HPDE6-E6E7 (cell line): ENCODE data around the gene PPP1R1C.

Experiments used
- DNase-seq: peaks from one replicate; pipeline ENCODE4 v3.0.0; 2011; ENCODE audit warnings: missing footprints; ENCODE audit errors: extremely low spot score

The PPP1R1C gene

DNA sequence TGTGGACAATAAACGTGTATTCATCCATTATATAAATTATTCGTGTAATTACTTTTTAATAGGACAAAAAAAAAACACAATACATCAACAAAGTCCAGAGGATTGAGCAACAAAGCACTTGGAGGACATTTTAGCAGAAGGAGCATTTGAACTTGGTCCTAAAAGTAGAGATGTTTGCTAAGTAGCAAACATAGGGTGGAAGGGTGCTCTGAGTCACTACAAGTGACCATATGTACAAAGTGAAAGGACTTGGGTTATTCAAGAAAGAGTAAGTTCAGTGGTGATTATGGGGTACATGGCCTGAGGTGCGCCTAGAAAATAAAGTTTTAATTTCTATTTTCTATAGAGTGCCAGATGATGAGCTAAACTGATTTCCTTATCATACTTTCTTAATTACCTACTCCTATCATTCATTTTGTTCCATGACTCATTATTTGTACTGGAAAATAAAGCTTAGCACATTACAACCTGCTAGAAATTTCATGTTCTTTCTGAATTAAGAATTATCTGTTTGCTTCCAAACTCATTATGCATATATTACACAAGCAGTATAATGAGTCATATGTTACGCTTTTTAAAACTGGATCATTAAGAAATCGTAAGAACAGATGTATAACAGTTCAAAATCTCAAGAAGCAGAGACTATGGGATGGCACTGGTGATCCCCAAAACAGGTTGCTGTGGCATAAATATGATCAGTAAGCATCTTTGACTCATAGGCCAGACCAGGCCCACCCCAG is 13.1 kb upstream of the PPP1R1C start:
- DNase-seq: no peak

DNA sequence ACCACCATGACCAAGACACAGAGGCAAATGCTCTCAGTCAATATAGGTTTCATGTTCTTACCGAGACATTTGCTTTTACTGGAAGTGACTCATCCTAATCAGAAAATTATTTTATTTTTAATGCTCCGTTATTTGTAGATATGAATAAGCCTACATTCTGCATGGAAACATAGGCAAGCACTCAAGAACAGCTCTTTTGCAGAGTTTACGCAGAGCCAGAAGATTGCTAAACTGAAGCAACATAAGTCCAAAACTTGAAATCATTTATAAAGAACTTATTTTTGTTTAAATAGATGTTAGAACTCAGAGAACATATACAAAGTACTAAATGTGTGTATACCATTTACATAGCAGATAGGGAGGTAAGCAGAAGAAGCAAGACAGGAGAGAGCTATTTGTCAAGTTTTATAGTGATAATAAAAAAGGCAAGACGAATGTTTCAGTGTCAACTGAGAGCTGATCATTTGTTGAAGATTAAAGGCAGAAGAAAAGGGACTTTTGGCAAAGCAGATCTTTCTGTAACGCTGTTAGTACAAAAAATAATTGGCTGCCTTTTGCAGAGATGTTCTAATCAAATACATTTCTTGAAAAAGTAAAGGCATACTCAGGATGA is 12.4 kb upstream of the PPP1R1C start:
- no peak for DNase-seq

DNA sequence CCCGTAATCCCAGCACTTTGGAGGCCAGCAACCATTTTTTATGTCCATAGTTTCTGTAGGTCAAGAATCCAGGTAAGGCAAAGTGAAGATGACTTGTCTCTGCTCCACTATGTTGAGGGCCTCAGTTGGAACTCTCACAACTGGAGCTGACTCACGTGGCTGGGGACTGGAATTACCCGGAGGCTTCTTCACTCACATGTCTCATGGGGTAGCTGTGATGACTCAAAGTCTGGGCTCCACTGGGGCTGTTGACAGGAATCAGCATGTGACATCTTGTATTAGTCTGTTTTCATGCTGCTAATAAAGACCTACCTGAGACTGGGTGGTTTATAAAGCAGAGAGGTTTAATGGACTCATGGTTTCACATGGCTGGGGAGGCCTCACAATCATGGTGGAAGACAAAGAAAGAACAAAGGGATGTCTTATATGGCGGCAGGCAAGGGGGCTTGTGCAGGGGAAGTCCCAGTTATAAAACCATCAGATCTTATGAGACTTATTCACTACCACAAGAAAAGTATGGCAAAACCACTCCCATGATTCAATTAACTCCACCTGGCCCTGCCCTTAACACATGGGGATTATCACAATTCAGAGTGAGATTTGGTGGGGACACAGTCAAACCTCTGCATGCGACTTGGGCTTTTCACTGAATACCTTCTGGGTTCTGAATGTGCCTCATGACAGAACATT is 7.8 kb upstream of the PPP1R1C start:
- DNase-seq: peak; percentile 91

DNA sequence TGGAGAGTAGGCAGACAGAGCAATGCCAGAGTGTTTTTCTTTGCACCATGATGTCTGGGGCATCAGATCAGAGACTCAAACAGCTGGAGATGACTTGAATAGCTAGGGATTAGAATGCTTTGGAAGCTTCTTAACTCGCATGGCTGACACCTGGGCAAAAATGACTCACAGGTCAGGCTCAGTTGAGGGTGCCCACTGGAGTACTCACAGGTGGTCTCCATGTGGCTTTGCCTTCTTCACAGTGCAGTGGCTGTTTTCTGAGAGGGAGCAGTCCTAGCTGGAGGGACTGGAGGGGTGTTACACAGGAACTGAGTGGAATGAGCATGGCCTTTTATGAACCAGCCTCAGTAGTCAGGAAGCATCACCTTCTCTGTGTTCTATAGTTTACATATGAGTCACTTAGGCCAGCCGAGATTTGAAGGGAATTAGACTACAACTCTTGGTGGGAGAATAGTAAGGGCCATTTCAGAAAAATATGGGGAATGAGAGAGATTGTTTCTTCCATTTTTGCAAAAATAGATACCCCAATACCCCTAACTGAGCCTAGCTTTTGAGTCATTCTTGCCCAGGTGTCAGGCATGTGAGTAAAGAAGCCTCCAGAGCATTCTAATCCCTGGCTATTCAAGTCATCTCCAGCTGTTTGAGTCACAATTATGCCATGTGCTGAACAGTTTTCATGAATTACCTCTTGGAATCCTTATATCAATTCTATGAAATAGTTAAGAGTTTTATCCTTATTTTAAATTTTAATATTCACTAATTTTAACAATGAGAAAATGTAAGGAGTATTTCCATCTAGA is 7.1 kb upstream of the PPP1R1C start:
- peak; percentile 25 for DNase-seq

DNA sequence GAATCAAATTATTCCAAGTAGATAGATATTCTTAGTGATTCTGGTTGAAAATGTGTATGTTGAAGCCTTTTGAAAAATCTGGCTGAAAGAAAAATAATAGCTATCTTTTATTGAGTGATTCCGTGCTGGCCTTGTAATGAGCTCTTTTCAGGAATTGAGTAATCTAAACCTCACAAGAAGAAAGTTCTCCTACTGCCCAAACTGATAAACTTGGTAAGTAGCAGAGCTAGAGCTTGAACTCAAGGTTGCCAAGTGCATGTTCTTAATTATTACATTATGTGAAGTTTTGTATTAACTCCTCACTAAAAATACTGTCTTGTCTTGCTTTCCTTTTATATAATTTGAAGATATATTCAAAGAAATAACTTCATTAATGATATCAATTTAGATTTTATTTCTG is 1.6 kb upstream of the PPP1R1C start:
- no peak for DNase-seq

DNA sequence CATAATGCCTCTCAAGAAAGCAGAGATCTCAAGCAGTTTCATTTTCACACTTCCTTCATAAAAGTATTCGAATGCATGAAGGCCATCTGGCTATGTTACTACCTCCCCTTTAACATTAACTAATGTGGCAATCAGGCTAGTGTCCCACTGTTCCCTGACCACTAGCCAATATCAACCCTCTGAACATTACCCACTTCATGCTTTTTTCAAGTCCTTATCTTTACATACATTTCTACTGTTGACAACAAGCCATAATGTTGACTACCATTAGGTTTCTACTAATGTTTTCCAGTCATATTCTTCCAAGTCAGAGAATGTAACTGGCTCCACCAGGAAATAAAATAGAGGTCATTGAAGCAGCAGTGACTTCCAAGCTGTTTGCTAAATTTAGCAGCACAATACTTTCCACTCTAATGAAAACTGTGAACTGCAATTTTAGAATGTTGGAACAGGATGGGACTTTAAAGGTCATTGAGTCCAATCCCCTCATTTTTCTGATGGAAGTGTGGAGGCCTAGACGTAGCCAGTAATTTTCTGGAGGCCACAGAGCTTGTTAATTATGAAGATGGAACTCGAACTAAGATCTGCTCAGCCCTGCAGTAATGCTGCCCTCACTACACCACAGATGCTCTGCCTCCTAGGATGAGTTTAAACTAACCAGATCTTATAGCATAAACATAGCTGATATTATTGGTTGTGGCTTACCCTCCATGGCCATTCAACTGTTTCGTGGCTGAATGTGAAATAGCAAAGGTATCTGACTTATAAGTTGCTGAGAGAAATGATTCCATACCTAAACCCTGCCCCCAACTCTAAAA is 630 bp upstream of the PPP1R1C start:
- no peak for DNase-seq

DNA sequence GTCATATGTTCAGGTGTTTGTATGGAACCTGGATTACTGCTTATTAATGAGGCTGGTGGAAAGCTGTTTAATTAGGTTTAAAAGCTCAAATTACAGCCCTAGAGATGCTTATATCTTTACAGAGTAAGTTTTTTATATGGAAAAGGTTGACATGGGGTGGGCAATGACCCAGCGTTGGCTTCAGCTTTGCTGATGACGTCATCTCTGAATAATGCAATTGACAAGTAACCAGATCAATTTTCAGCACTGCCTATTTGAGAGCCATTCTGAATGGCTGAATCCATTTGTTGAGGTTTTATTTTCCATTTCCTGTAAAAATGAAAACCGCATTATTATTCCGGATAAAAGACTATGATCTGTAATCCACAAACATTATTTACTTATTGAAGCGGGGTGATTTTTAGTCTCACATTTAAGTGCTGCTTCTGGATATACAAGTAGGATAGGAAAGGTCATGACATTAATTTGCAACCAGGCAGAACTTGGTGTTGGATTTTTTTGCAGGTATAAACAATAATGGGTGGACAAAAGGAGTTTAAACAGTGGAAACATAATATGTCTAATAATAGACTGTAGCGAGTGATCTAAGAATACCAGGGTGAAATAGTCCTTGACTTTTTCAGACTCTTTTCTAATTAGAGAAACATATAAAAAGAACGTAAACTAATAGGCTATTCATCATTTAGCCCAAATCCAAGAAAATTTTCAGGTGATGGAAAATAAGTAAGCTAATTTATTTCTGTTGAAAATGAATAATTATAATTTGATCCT is 2.7 kb downstream of the PPP1R1C start:
- no peak for DNase-seq

DNA sequence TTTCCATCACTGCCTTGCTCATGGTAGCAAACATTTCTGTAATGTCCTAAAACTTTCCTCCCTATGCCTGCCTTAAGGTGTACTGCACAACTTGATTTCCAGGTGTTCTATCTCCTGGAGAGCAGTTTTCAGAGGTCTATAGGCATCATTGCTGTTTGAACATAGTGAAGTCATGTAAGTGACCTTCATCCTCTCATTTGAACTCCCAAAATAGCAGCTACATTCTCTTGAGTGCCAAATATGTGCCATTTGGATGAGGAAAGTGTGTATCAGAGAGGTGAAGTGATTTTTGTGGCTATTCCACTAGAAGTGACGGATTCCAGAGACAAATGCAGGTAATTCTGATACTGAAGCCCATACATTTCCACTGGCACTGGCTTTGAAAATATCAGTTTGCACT is 3.4 kb downstream of the PPP1R1C start:
- DNase-seq: no peak

DNA sequence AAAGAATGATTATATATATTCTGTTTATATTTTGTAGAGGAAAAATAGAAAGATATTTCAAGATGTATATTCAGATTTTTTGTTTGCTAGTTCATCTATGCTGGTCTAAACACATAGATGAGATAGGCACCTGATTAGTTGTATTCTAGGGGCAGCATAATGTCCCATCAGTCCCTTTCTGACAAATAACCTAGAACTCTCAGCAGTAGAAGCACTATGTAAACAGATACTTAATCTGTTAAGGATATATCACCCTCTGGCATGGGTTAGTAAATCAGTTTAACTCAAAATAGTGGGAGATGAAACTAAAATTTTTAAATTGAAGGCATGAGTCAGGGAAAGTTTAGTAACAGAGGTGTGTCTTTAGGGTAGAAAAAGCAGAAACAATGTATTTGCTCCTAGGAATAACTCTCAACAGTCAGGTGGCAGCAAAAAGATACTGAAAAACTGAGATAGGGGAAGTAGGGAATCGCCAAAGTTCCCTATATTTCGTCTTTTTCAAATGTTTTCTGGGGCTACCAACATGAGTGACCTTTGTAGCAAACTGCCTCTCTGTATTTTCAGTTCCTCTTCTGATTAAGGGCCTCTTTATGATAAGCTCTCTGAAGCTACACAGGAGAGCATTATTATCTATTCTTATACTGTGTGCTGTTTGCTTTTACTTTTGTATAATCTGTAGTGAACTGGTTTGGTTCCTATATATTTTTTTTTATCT is 5.7 kb downstream of the PPP1R1C start:
- no peak for DNase-seq

DNA sequence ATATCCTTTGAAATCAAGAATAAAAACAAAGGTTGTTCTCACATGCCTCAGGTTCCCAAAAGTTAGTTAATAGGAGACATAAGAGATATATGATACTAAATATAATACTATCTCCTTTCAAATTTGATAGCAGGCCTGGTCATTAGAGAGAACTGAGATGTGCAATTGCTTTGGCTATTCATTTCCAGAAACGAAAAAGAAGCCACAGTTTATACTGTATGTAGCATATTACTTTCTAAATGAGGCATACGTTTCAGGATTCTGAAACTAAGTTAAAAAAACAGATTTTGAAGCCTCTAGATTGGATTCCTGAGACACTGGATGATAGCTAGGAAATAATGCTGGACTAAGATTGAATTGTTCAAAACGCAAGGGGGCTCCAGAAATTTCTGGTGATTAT is 7.1 kb downstream of the PPP1R1C start:
- no peak for DNase-seq

DNA sequence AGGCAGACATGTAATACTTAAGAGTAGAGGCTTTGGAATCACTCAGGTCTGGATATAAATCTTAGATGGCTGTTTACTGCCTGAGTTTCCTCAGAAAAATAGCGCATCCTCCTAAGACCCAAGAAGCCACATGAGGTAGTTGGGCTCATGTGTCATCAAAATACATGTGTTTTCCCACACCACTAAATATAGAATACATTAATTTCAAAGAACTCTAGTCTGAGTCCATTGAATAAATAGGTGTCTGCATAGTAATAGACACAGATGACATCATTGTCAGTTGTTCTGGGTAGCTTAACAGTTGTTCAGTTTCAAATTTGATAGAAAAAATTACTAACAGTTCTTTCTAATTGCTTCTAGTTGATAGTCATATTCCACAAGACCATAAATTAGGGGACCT is 9.6 kb downstream of the PPP1R1C start:
- no peak for DNase-seq

DNA sequence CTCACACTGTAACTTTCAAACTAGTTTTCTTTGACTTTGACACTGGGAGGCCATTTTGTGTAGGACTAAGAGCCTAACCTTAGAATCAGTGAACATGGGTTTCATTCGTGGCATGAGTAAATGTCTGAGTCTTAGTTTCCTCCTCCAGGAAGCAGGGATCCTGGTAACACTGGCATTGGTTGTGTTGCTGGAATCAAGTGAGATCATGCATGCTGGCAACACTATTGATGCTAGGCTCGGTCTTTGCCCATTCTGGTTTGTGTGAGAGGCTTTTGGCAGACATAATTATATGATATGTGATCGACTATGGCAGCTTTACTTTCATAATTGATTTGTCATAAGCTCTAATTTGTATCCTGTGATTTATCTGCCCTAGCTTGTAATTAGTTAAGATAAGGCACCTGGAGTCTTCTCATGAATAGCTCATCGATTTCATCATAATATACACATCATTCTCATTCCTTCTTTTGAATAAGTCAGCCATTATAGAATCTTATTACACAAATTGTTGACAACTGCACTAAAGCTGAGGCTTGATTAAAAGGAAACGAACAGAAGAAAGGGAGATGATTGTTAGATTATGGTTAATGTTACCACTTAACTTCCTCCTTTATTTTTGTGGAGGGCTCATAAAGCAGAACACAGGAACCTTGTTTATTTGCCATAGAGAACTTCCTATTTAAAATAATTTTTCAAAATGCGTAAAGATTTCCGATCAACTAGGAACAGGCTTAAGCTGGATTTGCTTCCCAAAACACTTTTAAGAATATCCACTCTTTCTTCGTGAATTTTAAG is 12.6 kb downstream of the PPP1R1C start:
- DNase-seq: no peak

DNA sequence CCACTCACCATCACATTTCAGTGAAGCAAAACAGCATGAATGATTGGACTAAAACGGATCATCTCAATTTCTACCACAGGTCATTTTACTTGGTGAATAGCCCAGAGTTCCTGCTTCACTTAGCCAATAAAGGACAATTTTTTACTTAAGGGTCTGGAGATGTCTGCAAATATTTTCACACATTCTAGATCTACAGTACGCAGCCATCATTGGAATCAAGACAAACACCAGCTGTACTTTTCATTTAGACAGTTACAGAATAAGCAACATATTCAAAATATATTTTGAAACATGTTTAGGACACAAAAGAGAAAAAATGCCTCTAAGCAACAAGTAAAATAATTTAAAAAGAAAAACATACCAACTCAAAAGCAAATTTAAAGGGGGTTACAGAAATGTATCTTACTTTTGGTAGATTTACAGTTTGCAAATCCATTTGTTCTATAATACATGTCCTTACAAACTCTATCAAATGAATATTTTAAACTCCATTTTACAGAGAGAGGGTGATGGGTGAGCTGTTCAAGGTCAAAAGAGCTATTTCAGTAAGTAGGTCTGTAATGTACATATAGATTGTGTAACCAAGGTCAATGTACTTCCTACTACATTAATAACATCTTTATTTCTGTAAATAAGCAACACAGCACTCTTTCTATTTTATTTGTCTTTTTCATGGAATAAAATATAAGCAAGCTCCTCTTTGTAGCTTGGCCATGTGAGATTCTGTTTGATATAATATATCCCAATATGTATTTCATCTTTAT is 13.4 kb downstream of the PPP1R1C start:
- DNase-seq: no peak

DNA sequence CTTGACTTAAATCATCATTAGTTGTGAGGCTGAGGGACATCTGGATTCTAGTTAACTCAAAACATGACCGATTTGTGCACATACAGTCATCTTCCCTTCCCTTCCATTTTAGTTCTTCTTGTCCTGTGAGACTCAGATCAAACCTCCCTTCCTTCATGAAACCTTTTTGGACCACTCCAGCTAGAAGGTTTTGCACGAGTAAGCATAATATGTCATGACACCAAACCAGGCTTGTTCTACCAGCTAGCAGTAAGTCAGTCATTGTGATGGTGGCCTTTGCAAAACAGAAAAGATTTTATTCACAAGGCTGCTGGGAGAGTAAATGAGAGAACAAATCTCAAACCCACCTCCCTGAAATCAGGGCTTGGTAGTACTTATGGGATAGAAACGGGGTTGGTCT is 14.3 kb downstream of the PPP1R1C start:
- no peak for DNase-seq

DNA sequence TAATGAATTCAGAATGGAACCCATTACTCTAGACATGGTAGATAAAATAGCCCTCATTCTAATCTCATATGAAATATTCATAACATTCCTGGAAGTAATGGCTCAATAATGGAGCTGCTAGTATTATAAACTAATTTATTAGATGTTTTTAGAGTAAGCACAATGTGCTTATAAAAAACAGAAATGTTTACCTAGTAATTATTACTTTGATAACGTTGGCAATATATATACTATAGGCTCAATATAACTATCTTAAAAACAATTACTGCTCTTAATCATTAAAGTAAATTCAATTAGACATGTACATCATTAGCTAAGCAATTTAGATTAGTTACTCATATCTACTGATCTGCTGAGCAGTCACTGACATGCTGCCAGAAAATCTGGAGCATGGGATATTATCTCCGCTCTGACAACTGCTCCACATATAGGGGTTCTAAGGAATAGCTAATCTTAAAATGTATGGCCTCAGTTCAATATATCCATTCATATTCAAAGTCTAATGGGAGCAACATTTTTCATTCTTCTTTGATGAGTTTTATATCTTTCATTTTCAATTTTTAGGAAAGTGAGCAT is 19.4 kb downstream of the PPP1R1C start:
- DNase-seq: no peak

DNA sequence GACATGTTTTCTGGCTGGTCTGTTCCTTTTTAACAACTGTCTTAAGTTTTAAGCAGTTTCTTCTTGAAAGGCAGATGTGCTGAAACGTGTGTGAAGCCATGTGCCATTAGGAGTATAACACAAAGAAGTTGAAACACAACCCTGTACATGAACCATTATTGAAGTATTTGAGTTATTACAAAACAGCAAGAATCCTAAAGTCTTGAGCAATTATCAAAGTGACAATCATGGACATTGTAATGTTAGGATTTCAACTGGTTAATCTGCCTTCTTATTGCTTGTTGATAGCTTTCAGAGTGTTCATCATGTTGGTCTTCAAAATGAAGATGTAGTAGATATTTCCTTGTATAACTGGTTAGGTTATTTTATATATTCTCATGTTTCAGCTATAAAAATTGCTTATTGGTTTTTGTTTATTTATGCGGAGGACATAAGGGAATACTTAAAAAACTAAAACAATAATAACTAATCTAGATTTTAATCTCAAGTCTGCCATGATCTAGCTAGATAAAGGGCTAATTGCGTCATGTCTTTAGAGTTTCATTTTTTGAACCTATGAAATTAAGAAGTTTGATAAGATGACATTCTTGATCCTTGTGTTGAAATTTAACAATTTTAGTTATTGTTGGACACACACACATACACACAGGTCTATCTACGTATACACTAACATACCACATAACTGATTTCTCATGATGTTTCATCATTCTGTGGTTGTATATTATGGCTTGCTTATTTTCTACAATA is 21.1 kb downstream of the PPP1R1C start:
- DNase-seq: no peak

DNA sequence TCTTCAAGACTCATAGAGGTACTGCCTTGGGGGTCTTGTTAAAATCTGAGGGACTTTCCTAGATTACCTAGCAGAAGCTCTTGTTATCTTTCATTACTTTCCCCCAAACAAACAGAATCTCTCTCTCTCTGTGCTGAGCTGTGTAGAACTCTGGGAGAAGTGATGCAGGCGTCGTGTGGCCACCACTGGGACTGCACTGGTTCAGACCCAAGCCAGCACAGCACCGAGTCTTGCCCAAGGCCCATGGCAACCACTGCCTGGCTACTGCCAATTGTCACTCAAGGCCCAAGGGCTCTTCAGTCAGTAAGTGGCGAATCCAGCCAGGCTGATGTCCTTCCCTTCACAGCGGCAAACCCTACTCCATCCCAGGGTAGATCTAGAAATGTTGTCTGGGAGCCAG is 28.6 kb downstream of the PPP1R1C start:
- no peak for DNase-seq
